ENCODE measurements around the gene ARHGEF7. TPM values are rescaled to one million over a fixed set of nuclear protein-coding genes. Genes with fewer than 3 reads are reported as not detected.

Gene ARHGEF7
- total and polyA plus RNA-seq, 2 experiments from 2014 or later = 30.1 to 46.8 TPM

GRCh38 chr13:111343186-111343805 lies 228.2 kb downstream of the ARHGEF7 start:
- DNase-seq (ENCODE audit: low spot score) = no peak
- no peaks in the 10 kb centered on the region for H3K9me3 ChIP-seq (ENCODE audit: low read depth)
- H3K79me2 ChIP-seq = no peaks in the 10 kb centered on the region
- WGBS (ENCODE audit: low lambda C conversion rate, missing lambda C conversion rate) = 74% methylated on average over 11 of the region's 11 CpGs
- no peak overlapping the region for H3K4me3 ChIP-seq
- no peaks in the 10 kb centered on the region for H4K20me1 ChIP-seq (ENCODE audit: insufficient read depth, poor library complexity, severe bottlenecking)
- H3K4me1 ChIP-seq (ENCODE audit: insufficient read depth) = no peaks in the 10 kb centered on the region
- H3K36me3 ChIP-seq (replicated peaks; ENCODE audit: insufficient read depth, low read depth) = no peaks in the 10 kb centered on the region
- TF ChIP-seq EZH2phosphoT487 (IDR thresholded peaks at IDR 0.05; ENCODE audit: low read depth, severe bottlenecking, unreplicated experiment) = no peak
- TF ChIP-seq EZH2 (IDR thresholded peaks at IDR 0.05; ENCODE audit: borderline replicate concordance) = no peak
- no peak for TF ChIP-seq CTCF (IDR thresholded peaks at IDR 0.05; ENCODE audit: poor library complexity)
- no peak overlapping the region for H3K4me2 ChIP-seq
- no peak overlapping the region for H2AFZ ChIP-seq
- no peak overlapping the region for H3K27ac ChIP-seq
- no peaks in the 10 kb centered on the region for H3K27me3 ChIP-seq
- H3K9me2 ChIP-seq (replicated peaks; ENCODE audit: insufficient read depth) = no peaks in the 10 kb centered on the region

GRCh38 chr13:111344471-111345191 lies 229.5 kb downstream of the ARHGEF7 start:
- Histone ChIP-seq H3K9me2 (replicated peaks; ENCODE audit: insufficient read depth) (no peaks in the 10 kb centered on the region), H3K4me3 (no peak overlapping the region), H3K4me2 (no peak overlapping the region), H2AFZ (no peak overlapping the region), H3K36me3 (replicated peaks; ENCODE audit: insufficient read depth, low read depth) (no peaks in the 10 kb centered on the region), H3K27ac (peak overlapping the region; percentile 53), H3K4me1 (ENCODE audit: insufficient read depth) (no peaks in the 10 kb centered on the region), H3K27me3 (no peaks in the 10 kb centered on the region), H3K9me3 (ENCODE audit: low read depth) (no peaks in the 10 kb centered on the region), H4K20me1 (ENCODE audit: insufficient read depth, poor library complexity, severe bottlenecking) (no peaks in the 10 kb centered on the region), H3K79me2 (no peaks in the 10 kb centered on the region)
- TF ChIP-seq EZH2phosphoT487 (IDR thresholded peaks at IDR 0.05; ENCODE audit: low read depth, severe bottlenecking, unreplicated experiment) (no peak), CTCF (IDR thresholded peaks at IDR 0.05; ENCODE audit: poor library complexity) (peak; percentile 35), EZH2 (IDR thresholded peaks at IDR 0.05; ENCODE audit: borderline replicate concordance) (no peak)
- peak; percentile 66 for DNase-seq (ENCODE audit: low spot score)
- WGBS (ENCODE audit: low lambda C conversion rate, missing lambda C conversion rate) = 67% methylated on average over 25 of the region's 25 CpGs

- H3K9me2 ChIP-seq (replicated peaks; ENCODE audit: insufficient read depth) = no peaks in the 10 kb centered on the region
- 93% methylated on average over 11 of the region's 11 CpGs for WGBS (ENCODE audit: low lambda C conversion rate, missing lambda C conversion rate)
These were observed 230.6 kb downstream of the ARHGEF7 start for GRCh38 chr13:111345682-111346081.

More at GRCh38 chr13:111345682-111346081, 230.6 kb downstream of the ARHGEF7 start:
- Histone ChIP-seq H3K4me3 (no peak overlapping the region), H3K27ac (no peak overlapping the region), H4K20me1 (ENCODE audit: insufficient read depth, poor library complexity, severe bottlenecking) (no peaks in the 10 kb centered on the region), H3K27me3 (no peaks in the 10 kb centered on the region), H3K79me2 (no peaks in the 10 kb centered on the region), H3K36me3 (replicated peaks; ENCODE audit: insufficient read depth, low read depth) (no peaks in the 10 kb centered on the region), H3K4me1 (ENCODE audit: insufficient read depth) (no peaks in the 10 kb centered on the region), H3K4me2 (no peak overlapping the region), H3K9me3 (ENCODE audit: low read depth) (no peaks in the 10 kb centered on the region), H2AFZ (no peak overlapping the region)
- no peak for DNase-seq (ENCODE audit: low spot score)
- TF ChIP-seq EZH2 (IDR thresholded peaks at IDR 0.05; ENCODE audit: borderline replicate concordance) (no peak), EZH2phosphoT487 (IDR thresholded peaks at IDR 0.05; ENCODE audit: low read depth, severe bottlenecking, unreplicated experiment) (no peak), CTCF (IDR thresholded peaks at IDR 0.05; ENCODE audit: poor library complexity) (no peak)
